HG03354 (cell line): ENCODE results near the gene STX7.

ENCODE experiments used
- ATAC-seq: cut with Tn5 transposase; IDR thresholded peaks from one replicate; pipeline ENCODE4 v1.9.1; 2021; ENCODE audit warnings: mild to moderate bottlenecking; ENCODE audit not compliant: unreplicated experiment, poor library complexity, severe bottlenecking

The STX7 gene

DNA sequence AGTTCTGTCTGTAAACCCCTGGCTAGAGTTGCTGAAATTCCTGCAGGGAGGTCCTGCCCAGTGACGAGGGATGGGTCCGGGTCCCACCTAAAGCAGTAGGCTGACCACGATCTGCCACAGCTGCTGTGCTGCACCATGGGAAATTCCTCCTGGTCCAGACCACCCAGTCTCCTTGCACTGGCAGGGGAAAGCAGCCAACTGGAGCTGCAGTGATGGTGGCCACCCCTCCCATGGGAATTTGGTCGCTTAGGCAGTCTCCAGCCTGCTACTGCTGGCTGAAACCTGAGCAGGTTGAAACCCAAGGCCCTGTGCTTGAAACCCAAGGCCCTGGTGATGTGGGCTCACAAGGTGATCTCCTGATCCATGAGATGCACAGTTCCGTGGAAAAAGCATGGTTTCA is 87.7 kb downstream of the STX7 start:
- ATAC-seq, result no peak

GRCh38 chr6:132423839-132424238 is 89.1 kb downstream of the STX7 start:
- no peak for ATAC-seq

GRCh38 chr6:132418235-132418965 is 94.5 kb downstream of the STX7 start:
- ATAC-seq, result no peak

DNA sequence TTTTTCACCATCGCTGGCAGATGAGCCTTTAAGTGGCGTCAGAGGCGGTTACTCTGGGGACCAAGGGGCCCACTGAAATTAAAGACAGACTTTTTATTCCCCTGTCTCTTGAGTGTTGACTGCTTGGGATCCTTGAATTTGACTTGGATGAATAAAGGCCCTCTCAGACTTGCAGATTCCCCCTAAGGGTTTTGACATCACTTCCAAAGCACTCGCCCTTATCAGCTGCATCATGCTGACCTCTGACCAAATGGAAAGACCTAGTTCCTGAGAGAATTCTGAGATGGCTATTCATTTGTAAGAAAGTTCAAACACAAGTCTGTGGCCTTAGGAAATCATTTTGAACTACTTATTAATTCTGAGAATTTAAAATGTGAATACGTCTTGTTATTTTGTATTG is 98.2 kb downstream of the STX7 start:
- ATAC-seq, result no peak

DNA sequence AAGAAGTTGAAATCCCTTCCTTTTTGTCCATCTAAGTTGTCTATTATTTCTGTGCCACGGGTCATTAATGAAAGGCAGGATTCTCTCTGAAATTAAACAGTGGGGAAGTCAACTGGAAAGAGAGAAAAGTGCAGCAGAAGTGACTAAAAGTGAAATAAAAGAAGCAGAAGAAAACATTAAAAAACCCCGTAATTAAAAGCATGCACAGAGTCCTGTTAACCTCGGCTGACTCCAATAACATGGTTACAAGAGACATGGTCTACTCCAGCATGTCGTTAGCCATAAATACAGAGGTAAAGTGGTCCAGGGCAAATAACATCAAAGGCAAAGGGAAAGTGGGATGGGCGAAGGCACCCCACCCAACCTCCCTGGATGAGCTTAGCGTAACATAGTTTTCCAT is 98.6 kb downstream of the STX7 start:
- no peak for ATAC-seq

GRCh38 chr6:132413499-132413802 is 99.5 kb downstream of the STX7 start:
- no peak for ATAC-seq

DNA sequence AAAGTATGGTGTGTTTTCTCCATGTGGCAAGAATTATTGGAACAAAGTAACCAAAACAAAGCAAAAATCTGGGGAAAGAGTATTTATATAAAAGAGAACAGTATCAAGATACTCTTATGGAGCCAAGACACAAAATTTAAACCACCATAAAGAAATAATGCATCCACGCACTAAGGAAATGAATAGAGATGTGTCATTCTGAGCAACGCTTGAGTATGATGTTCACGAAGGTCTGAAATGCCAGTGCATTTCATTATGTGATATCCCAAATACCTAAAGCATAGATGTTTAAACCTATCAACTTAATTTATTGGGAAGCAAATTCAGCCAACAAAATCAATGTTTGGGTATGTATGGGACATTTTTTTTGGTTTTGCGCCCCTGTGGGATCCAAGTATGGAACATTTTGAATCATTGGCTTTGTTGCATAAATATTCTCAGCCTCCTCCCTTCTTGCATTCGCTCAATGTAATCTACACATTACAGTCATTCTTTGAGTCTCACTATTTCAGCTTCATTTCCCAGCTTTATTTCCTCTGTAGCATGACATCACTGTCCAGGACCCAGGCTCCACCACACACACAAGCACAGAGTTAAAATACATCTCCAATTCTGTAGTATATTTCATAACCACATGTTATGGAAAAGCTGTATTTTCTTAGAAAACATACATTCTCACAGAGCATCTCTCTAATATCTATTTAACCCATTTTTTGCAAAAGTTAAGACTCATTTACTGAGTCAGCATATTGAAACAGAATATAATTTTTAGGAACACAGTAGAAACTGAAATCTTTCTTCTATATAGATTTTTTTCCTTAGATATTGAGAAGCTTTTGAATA is 100.0 kb downstream of the STX7 start:
- no peak for ATAC-seq

DNA sequence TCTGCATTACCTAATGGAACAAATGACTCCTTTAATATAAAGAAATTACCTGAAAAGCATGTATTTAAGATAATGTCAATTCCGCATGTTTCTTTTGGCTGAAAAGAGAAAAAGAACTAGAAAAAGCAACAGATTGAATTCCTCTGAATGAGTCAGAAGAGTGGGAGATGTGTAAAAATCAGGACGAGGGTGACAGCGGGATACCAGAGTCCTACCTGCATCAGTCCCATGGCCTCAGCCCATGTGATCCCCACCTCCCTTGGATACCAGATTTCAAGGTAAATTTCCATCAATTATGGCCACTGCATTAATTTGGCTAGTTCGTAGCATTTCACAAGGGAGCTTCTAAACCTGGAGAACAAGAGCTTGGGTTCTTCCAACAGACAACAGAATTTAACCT is 101.6 kb downstream of the STX7 start:
- no peak for ATAC-seq

GRCh38 chr6:132410830-132411229 is 102.1 kb downstream of the STX7 start:
- ATAC-seq, result no peak

GRCh38 chr6:132405143-132405915 is 107.6 kb downstream of the STX7 start:
- peak; percentile 54 for ATAC-seq

DNA sequence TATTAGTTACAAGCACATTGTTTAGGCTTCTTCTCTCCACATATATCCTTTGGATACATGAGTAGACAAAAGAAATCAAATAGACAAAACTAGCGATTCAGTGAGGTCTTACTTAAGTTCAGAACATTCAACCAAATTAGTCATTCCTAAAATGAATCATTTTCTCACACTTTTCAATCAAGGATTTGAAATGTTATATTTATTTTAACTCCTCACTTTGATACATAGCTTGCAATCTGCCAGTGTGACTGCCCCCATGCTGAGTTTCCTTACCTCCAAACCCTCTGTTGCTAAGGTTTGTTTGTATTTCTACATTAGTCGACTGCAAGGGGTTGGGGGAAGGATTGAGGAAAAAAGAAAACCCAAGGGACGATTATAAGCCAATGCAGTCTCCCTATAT is 108.2 kb downstream of the STX7 start:
- no peak for ATAC-seq

- ATAC-seq, result no peak
These were observed 108.6 kb downstream of the STX7 start for GRCh38 chr6:132404330-132404729.

DNA sequence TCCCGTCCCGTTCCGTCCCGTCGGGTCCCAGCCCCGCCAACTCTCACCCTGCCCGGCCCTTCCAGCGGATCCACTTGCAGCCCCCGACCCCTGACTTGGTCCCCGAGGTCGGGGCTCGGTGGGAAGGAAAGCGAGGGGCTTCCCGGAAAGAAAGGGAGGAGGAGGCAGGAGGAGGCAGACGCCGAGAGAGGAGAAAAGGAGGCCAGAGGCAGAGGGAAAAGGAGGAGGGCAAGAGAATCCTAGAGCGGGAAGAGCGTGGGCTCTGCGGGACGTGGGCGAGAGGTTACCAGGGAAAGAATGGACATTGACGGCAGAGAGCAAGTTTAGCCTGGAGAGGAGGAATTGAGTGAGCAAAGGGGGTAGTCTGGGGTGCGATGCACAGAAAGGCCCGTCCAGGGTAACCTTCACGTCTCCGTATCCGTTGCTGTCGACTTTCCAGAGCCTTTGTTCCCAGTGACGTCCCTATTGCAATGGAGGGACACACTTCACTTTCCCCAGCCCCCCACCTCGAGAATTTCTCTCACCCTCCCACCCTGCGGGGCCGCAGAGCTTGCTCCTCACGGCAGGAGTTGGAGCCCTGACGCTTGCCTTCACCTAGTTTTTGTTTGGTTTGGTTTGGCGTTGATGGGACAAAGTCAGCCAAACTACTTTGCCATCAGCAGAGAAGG is 111.2 kb downstream of the STX7 start:
- no peak for ATAC-seq

GRCh38 chr6:132400883-132401617 is 111.9 kb downstream of the STX7 start, which contains the start of gene MOXD1:
Gene MOXD1, minus strand, starts transcription at chr6:132401475. Its CDS starts 49 bp downstream, at chr6:132401426.
- peak; percentile 64 for ATAC-seq

DNA sequence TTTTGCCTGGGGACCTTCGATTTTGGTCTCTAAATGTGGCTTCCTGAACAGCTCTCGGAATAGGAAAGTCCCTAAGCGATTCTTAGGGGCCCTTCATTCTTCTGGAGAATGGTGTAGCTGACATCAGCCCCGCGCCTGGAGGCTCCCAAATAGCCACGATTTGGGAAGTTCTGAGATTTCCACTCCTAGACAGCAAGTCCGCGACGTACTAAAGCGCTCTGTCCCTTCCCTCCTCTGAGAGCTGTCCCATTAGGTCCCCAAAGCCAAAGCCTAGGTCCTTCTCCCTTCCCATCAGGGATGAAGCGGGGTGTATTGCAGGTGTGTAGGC is 112.4 kb downstream of the STX7 start:
- no peak for ATAC-seq

DNA sequence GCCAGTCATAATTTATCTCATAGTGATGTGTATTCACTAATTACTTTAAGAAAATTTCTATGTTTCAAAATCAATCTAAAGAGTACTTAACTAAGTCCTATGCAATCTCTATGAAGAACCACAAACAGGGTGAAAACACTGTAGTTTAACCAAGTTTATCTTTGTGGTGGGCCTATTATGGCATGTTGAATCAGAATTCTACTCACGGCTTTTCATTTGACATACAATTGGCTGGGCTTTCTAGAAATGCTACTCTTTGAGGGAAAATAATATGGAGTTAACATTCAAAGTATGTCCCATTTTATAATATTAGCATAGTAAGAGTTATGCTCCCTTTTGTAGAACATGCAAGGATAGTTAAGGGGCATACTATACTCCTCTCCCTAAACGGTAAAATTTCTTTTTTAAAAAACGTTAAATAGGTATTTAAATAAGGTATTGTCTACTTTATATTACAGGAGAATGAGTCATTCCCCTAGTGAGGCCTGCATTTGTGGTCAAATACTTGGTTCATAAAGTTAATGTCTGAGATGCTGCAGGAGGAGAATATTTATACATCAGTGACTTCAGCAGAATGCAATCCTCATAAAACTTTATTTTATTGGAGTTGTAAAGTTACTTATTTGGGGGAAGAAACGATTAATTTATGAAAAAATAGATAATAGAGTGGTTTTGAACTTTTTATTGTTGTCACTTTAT is 113.4 kb downstream of the STX7 start:
- no peak for ATAC-seq
